GM12878 (cell line): ENCODE measurements around the gene TRAF2. TPM values are rescaled to one million over a fixed set of nuclear protein-coding genes. Genes with fewer than 3 reads are reported as not detected.

Experiments
- BRCA1 ChIP-seq: IDR thresholded peaks from 2 replicates; pipeline ENCODE4 v1.6.1; 2011; ENCODE audit warnings: low read depth, low read length, improper control_type of control experiment
- CREM ChIP-seq: IDR thresholded peaks from 2 replicates; pipeline ENCODE4 v1.6.1; 2014; ENCODE audit warnings: antibody characterized with exemption, low read depth
- HDGF ChIP-seq: fragments of 450-650 bp; IDR thresholded peaks from 2 replicates; pipeline ENCODE4 v1.6.1; 2016; ENCODE audit warnings: antibody characterized with exemption
- PAX5 ChIP-seq: IDR thresholded peaks from 2 replicates; pipeline ENCODE4 v1.6.1; 2011; ENCODE audit warnings: low read depth, low read length, borderline replicate concordance
- STAT1 ChIP-seq: fragments of 450-650 bp; conservative IDR thresholded peaks from 2 replicates; pipeline ENCODE4 v1.6.1; 2014; ENCODE audit warnings: antibody characterized with exemption, mild to moderate bottlenecking
- ZBTB4 ChIP-seq: fragments of 450-650 bp; formaldehyde crosslinking; IDR thresholded peaks from 2 replicates; pipeline ENCODE4 v1.4.0; 2022; ENCODE audit warnings: mild to moderate bottlenecking, moderate library complexity
- ZBTB40 ChIP-seq: fragments of 450-650 bp; IDR thresholded peaks from 2 replicates; pipeline ENCODE4 v1.6.1; 2016; ENCODE audit warnings: mild to moderate bottlenecking, moderate library complexity, borderline replicate concordance
- polyA plus RNA-seq, 11 experiments: library from polyadenylated mRNA; depleted of rRNA in 4 of 11; unstranded in 6 of 11; stranded (reverse) in 5 of 11; fragments of >200 nt; fragmentation: Nextera tagmentation in 4 of 11; fragmentation: Illumina TruSeq in 1 of 11; extraction: Ambion mirVana in 4 of 11; extraction: Trizol in 1 of 11; gene quantifications; 1 replicate in 1 of 11; 2 replicates in 10 of 11; pipeline versions ENCODE4 v1.2.1 to v1.2.3, GENCODE V29; 2011 to 2016; ENCODE audit warnings: inconsistent platforms in 2 of 11, missing spikeins in 2 of 11, low read depth in 1 of 11
- total RNA-seq, 4 experiments: library from RNA; depleted of rRNA in 3 of 4; stranded (reverse); fragments of >200 nt in 3 of 4; fragmentation: Illumina TruSeq in 1 of 4; extraction: Trizol in 1 of 4; gene quantifications; 2 replicates each; pipeline versions ENCODE4 v1.2.1 to v1.2.3, GENCODE V29; 2013 to 2021
- TF ChIP-seq, protein P1 (sequence below): IDR thresholded peaks from 2 replicates; pipeline ENCODE4 v1.6.1; 2011; ENCODE audit warnings: low read depth, mild to moderate bottlenecking, low read length, moderate library complexity, borderline replicate concordance; ENCODE audit errors: extremely low read depth
- TF ChIP-seq, protein P2 (sequence below): fragments of 450-650 bp; IDR thresholded peaks from 2 replicates; pipeline ENCODE4 v1.6.1; 2017; ENCODE audit warnings: mild to moderate bottlenecking, moderate library complexity
- TF ChIP-seq, protein P3 (sequence below): fragments of 450-650 bp; IDR thresholded peaks from 2 replicates; pipeline ENCODE4 v1.6.1; 2017; ENCODE audit warnings: mild to moderate bottlenecking

TRAF2 gene
- total and polyA plus RNA-seq, 10 of the 15 experiments (the other 5 are each of a cell fraction or from before 2014, with no cell fraction given) = 0.34 to 39.5 (median 18.7) TPM

- TF ChIP-seq ZBTB40 (no peak), BRCA1 (no peak), CREM (no peak), HDGF (no peak), ZBTB4 (no peak), PAX5 (no peak), STAT1 (no peak)
- TF ChIP-seq, protein P1, sequence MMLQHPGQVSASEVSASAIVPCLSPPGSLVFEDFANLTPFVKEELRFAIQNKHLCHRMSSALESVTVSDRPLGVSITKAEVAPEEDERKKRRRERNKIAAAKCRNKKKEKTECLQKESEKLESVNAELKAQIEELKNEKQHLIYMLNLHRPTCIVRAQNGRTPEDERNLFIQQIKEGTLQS = no peak
- TF ChIP-seq, protein P2, sequence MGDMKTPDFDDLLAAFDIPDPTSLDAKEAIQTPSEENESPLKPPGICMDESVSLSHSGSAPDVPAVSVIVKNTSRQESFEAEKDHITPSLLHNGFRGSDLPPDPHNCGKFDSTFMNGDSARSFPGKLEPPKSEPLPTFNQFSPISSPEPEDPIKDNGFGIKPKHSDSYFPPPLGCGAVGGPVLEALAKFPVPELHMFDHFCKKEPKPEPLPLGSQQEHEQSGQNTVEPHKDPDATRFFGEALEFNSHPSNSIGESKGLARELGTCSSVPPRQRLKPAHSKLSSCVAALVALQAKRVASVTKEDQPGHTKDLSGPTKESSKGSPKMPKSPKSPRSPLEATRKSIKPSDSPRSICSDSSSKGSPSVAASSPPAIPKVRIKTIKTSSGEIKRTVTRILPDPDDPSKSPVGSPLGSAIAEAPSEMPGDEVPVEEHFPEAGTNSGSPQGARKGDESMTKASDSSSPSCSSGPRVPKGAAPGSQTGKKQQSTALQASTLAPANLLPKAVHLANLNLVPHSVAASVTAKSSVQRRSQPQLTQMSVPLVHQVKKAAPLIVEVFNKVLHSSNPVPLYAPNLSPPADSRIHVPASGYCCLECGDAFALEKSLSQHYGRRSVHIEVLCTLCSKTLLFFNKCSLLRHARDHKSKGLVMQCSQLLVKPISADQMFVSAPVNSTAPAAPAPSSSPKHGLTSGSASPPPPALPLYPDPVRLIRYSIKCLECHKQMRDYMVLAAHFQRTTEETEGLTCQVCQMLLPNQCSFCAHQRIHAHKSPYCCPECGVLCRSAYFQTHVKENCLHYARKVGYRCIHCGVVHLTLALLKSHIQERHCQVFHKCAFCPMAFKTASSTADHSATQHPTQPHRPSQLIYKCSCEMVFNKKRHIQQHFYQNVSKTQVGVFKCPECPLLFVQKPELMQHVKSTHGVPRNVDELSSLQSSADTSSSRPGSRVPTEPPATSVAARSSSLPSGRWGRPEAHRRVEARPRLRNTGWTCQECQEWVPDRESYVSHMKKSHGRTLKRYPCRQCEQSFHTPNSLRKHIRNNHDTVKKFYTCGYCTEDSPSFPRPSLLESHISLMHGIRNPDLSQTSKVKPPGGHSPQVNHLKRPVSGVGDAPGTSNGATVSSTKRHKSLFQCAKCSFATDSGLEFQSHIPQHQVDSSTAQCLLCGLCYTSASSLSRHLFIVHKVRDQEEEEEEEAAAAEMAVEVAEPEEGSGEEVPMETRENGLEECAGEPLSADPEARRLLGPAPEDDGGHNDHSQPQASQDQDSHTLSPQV = no peak
- TF ChIP-seq, protein P3, sequence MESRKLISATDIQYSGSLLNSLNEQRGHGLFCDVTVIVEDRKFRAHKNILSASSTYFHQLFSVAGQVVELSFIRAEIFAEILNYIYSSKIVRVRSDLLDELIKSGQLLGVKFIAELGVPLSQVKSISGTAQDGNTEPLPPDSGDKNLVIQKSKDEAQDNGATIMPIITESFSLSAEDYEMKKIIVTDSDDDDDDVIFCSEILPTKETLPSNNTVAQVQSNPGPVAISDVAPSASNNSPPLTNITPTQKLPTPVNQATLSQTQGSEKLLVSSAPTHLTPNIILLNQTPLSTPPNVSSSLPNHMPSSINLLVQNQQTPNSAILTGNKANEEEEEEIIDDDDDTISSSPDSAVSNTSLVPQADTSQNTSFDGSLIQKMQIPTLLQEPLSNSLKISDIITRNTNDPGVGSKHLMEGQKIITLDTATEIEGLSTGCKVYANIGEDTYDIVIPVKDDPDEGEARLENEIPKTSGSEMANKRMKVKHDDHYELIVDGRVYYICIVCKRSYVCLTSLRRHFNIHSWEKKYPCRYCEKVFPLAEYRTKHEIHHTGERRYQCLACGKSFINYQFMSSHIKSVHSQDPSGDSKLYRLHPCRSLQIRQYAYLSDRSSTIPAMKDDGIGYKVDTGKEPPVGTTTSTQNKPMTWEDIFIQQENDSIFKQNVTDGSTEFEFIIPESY = no peak
These were observed 47.7 kb upstream of the TRAF2 start (continued) for GRCh38 chr9:136838314-136839228.
